Neutrophil (primary cell): Measurements from ENCODE around the gene SCFD2.

Experiments
- H3K27ac ChIP-seq: fragments of 200-600 bp; sonication (generic); 2 replicates; pipeline ENCODE4 v1.5.1; 2016; ENCODE audit warnings: mild to moderate bottlenecking, moderate library complexity
- H3K27me3 ChIP-seq: fragments of 200-600 bp; sonication (generic); 2 replicates; pipeline ENCODE4 v1.6.0; 2016; ENCODE audit warnings: mild to moderate bottlenecking
- H3K36me3 ChIP-seq: fragments of 200-600 bp; sonication (generic); 2 replicates; pipeline ENCODE4 v1.5.1; 2017
- H3K4me1 ChIP-seq, 2 experiments: fragments of 200-600 bp in 1 of 2; sonication (generic) in 1 of 2; 1 replicate in 1 of 2; 2 replicates in 1 of 2; pipeline versions ENCODE4 v1.5.1 to v1.6.1; 2013 to 2016; ENCODE audit warnings: low read depth in 1 of 2, low read length in 1 of 2, mild to moderate bottlenecking in 1 of 2, moderate library complexity in 1 of 2; ENCODE audit not compliant: control insufficient read depth in 1 of 2, insufficient read depth in 1 of 2
- H3K4me3 ChIP-seq, 2 experiments: fragments of 200-600 bp in 1 of 2; sonication (generic) in 1 of 2; 1 replicate in 1 of 2; 2 replicates in 1 of 2; pipeline ENCODE4 v1.5.1; 2013 to 2016; ENCODE audit warnings: low read depth in 1 of 2, low read length in 1 of 2, mild to moderate bottlenecking in 1 of 2, moderate library complexity in 1 of 2
- H3K9me3 ChIP-seq: fragments of 200-600 bp; sonication (generic); 2 replicates; pipeline ENCODE4 v1.5.1; 2016
- CTCF ChIP-seq: fragments of 200-600 bp; sonication (generic); IDR thresholded peaks from 2 replicates; pipeline ENCODE4 v1.5.1; 2016; ENCODE audit warnings: antibody characterized with exemption

Gene SCFD2

GRCh38 chr4:52843958-52844357, 521.9 kb downstream of the SCFD2 start:
- H3K27ac ChIP-seq: no peak overlapping the region
- no peaks in the 10 kb centered on the region for H3K4me1 ChIP-seq
- no peak for TF ChIP-seq CTCF
- no peaks in the 10 kb centered on the region for H3K9me3 ChIP-seq
- no peak overlapping the region for H3K4me3 ChIP-seq
- no peaks in the 10 kb centered on the region for H3K36me3 ChIP-seq
- H3K27me3 ChIP-seq: no peaks in the 10 kb centered on the region

- H3K27me3 ChIP-seq: no peaks in the 10 kb centered on the region
- no peak overlapping the region for H3K4me3 ChIP-seq
- no peak overlapping the region for H3K27ac ChIP-seq
- no peak for TF ChIP-seq CTCF
- H3K4me1 ChIP-seq: no peaks in the 10 kb centered on the region
- no peaks in the 10 kb centered on the region for H3K9me3 ChIP-seq
- no peaks in the 10 kb centered on the region for H3K36me3 ChIP-seq
Observed at GRCh38 chr4:52843351-52843750, 522.5 kb downstream of the SCFD2 start.

GRCh38 chr4:52842792-52843191, 523.1 kb downstream of the SCFD2 start:
- no peaks in the 10 kb centered on the region for H3K27me3 ChIP-seq
- no peaks in the 10 kb centered on the region for H3K9me3 ChIP-seq
- no peak for TF ChIP-seq CTCF
- H3K4me3 ChIP-seq: no peak overlapping the region
- H3K4me1 ChIP-seq: no peaks in the 10 kb centered on the region
- H3K36me3 ChIP-seq: no peaks in the 10 kb centered on the region
- H3K27ac ChIP-seq: no peak overlapping the region

GRCh38 chr4:52841682-52842456, 524.0 kb downstream of the SCFD2 start:
- H3K9me3 ChIP-seq: no peaks in the 10 kb centered on the region
- no peak overlapping the region for H3K27ac ChIP-seq
- no peaks in the 10 kb centered on the region for H3K36me3 ChIP-seq
- no peaks in the 10 kb centered on the region for H3K27me3 ChIP-seq
- no peak for TF ChIP-seq CTCF
- H3K4me3 ChIP-seq: no peak overlapping the region
- no peaks in the 10 kb centered on the region for H3K4me1 ChIP-seq

- no peak for TF ChIP-seq CTCF
- no peak overlapping the region for H3K27ac ChIP-seq
- no peaks in the 10 kb centered on the region for H3K9me3 ChIP-seq
- H3K36me3 ChIP-seq: no peaks in the 10 kb centered on the region
- no peak overlapping the region for H3K4me3 ChIP-seq
- H3K4me1 ChIP-seq: no peaks in the 10 kb centered on the region
- no peaks in the 10 kb centered on the region for H3K27me3 ChIP-seq
Observed at GRCh38 chr4:52840531-52841370, 525.1 kb downstream of the SCFD2 start.
